ENCODE data around the gene TRHDE. TPM values are rescaled to one million over a fixed set of nuclear protein-coding genes. Genes with fewer than 3 reads are reported as not detected.
"Not testable (repeated sequence)": the region's sequence is repeated elsewhere in the genome, so short reads cannot be mapped to it uniquely, and the experiment has no call there.

The TRHDE gene
- total and polyA plus RNA-seq, 3 donors from 2014 or later: 2.8 to 8.5 (median 3.9) TPM

DNA sequence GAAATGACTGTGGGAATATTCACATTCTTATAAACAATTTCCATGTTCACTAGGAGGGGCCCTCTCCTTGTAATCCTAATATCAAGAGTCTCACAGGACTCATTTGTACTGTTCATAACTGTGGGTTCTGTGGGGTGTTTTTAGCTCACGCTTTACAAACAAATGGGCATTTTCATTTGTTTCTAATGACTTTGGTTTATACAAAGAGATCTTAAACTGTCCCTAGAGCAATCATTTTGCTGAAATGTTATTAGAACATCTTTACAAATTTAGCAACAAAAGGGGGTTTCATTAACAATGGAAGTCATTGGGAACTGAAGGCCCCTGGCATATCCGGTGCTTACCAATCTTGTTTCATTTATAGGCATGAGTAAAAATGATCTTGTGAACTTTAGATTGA lies 370.5 kb downstream of the TRHDE start:
- Histone ChIP-seq H3K4me1 (no peaks in the 10 kb centered on the region), H3K4me3 (no peak overlapping the region), H3K27ac (no peak overlapping the region), H3K36me3 (ENCODE audit: low read depth, missing control alignments) (no peaks in the 10 kb centered on the region), H3K9me3 (no peaks in the 10 kb centered on the region), H3K27me3 (no peaks in the 10 kb centered on the region)
- 90 to 96% methylated on average over 2 of the region's 2 CpGs for WGBS, 2 donors
- no peak for DNase-seq
- intact Hi-C loops (cut with DNase I; ENCODE audit: low total_unique reads): no loop called here
- TF ChIP-seq POLR2A (IDR thresholded peaks at IDR 0.05): no peak

GRCh38 chr12:72647139-72647538 lies 375.0 kb downstream of the TRHDE start:
- no peak for DNase-seq
- no peaks in the 10 kb centered on the region for H3K9me3 ChIP-seq
- no peaks in the 10 kb centered on the region for H3K27me3 ChIP-seq
- H3K4me1 ChIP-seq: no peaks in the 10 kb centered on the region
- no peak overlapping the region for H3K27ac ChIP-seq
- no peaks in the 10 kb centered on the region for H3K36me3 ChIP-seq (ENCODE audit: low read depth, missing control alignments)
- no peak overlapping the region for H3K4me3 ChIP-seq
- TF ChIP-seq CTCF (IDR thresholded peaks at IDR 0.05) (no peak), POLR2A (IDR thresholded peaks at IDR 0.05) (no peak)
- intact Hi-C loops (cut with DNase I; ENCODE audit: low total_unique reads): no loop called here

DNA sequence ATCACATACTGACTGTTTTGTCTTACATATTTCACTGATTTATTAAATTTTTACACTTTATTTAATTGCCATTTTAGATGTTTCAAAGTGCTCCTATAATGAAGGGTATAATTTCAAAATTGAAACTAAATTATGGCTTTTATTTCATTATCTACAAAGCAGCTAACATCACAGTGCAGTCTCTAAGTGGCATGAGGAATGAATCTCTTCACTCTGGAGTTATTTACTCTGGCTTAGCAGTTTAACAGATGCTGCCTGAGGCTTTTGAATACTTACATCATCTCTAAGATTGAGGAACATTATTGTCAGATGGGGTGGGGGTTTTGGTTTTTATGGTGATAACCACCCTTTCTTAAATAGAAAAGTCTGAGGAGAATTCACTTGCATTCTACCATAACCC lies 386.4 kb downstream of the TRHDE start:
- no peak for DNase-seq
- no peak for TF ChIP-seq CTCF (IDR thresholded peaks at IDR 0.05)
- TF ChIP-seq POLR2A (IDR thresholded peaks at IDR 0.05): no peak
- intact Hi-C loops (cut with DNase I; ENCODE audit: low total_unique reads): no loop called here

DNA sequence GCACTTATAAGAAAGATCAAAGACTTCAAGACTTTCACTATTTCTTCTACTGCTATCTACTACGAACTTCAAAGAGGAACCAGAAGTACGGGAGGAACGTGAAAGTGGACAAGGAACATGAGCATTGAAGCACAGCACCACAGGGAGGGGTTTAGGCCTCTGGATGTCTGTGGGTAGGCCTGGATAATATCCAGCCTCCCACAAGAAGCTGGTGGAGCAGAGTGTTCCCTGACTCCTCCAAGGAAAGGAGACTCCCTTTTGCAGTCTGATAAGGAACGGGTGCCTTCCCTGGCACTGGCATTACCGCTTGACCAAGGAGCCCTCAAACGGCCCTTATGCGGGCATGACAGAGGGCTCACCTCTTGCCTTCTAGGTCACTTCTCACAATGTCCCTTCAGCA lies 388.0 kb downstream of the TRHDE start:
- intact Hi-C loops (cut with DNase I; ENCODE audit: low total_unique reads); H3K27me3 ChIP-seq; H3K4me3 ChIP-seq; H3K4me1 ChIP-seq; H3K36me3 ChIP-seq (ENCODE audit: low read depth, missing control alignments); H3K9me3 ChIP-seq: not testable (repeated sequence)
- DNase-seq: peak; percentile 78
- H3K27ac ChIP-seq: peak overlapping the region in 1 of 2 donors; percentile 28
- WGBS, 2 donors: 63 to 69% methylated on average over 7 of the region's 7 CpGs

More for the DNA sequence above, 386.4 kb downstream of the TRHDE start:
- Histone ChIP-seq H3K36me3 (ENCODE audit: low read depth, missing control alignments) (no peaks in the 10 kb centered on the region), H3K9me3 (no peaks in the 10 kb centered on the region), H3K27ac (peak overlapping the region in 1 of 2 donors; percentile 7), H3K4me1 (no peaks in the 10 kb centered on the region), H3K4me3 (no peak overlapping the region), H3K27me3 (no peaks in the 10 kb centered on the region)

DNA sequence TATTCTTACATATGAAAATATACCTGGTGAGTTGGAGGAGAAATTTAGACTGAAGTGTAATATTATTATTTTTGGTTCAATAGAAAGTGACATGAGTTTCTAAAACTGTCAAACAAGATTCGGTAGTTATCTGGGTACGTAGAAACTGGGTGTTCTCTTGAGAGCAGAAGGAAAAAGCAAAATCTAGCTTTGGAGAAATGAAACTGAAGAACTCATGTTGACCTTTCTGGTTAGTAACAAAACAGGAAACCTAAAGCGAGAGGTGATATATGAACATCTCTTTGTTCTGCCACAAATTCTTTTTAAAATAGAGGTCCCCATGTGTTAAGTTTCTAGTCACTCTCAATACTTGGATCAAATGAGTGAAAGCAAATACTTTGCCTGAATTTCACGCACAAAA lies 401.7 kb downstream of the TRHDE start:
- Histone ChIP-seq H3K9me3 (no peaks in the 10 kb centered on the region), H3K36me3 (ENCODE audit: low read depth, missing control alignments) (no peaks in the 10 kb centered on the region), H3K4me1 (no peaks in the 10 kb centered on the region), H3K4me3 (no peak overlapping the region), H3K27ac (no peak overlapping the region), H3K27me3 (no peaks in the 10 kb centered on the region)
- TF ChIP-seq POLR2A (IDR thresholded peaks at IDR 0.05) (no peak), CTCF (IDR thresholded peaks at IDR 0.05) (no peak)
- intact Hi-C loops (cut with DNase I; ENCODE audit: low total_unique reads): no loop called here
- 68 to 73% methylated on average over 4 of the region's 4 CpGs for WGBS, 2 donors
- DNase-seq: no peak

DNA sequence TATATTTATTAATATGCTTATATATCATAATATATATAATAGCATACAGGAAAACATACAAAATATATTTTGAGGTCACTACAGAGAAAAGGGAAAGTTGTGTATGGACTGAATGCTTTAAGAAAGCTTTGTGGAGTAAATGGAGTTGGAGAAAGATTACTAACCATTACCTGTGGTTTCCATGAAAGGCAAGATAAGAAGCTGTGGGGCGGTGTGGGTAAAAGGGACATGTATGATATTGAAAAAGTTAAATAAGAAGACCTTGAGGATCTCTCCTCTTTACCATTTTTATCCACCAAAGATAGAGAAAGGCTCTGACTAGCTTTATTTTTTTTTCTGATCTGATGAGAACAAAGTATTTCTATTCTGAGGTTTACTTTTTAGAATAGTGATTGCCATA lies 404.4 kb downstream of the TRHDE start:
- Histone ChIP-seq H3K4me3 (no peak overlapping the region), H3K27me3 (no peaks in the 10 kb centered on the region), H3K27ac (no peak overlapping the region), H3K9me3 (no peaks in the 10 kb centered on the region), H3K4me1 (no peaks in the 10 kb centered on the region), H3K36me3 (ENCODE audit: low read depth, missing control alignments) (no peaks in the 10 kb centered on the region)
- TF ChIP-seq CTCF (IDR thresholded peaks at IDR 0.05) (no peak), POLR2A (IDR thresholded peaks at IDR 0.05) (no peak)
- intact Hi-C loops (cut with DNase I; ENCODE audit: low total_unique reads): no loop called here
- WGBS, 2 donors: 76 to 91% methylated on average over 1 of the region's 1 CpG
- DNase-seq: no peak

All from testis (tissue), 3 donors.